Adrenal gland (tissue), 12 donors: ENCODE data around the gene SRPRB. TPM values are rescaled to one million over a fixed set of nuclear protein-coding genes. Genes with fewer than 3 reads are reported as not detected.
A peak's percentile ranks its signal among the peaks of the same experiment; 100 is the strongest.

Experiments
- DNase-seq, 7 donors: peaks; one replicate each; pipeline ENCODE4 v3.0.0-alpha.2; 2019 to 2020
- H3K27ac ChIP-seq, 5 donors: fragments of 200-600 bp; sonication (generic) in 4 of 5; 1 replicate in 3 of 5; 2 replicates in 2 of 5; pipeline versions ENCODE4 v1.5.1 to v1.8.0; 2016 to 2020; ENCODE audit warnings: mild to moderate bottlenecking in 1 of 5
- H3K27me3 ChIP-seq: fragments of 200-600 bp; 2 replicates; pipeline ENCODE4 v1.8.0; 2021
- H3K36me3 ChIP-seq, 2 donors: fragments of 200-600 bp; replicated peaks in 1 of 2; 1 replicate in 1 of 2; 2 replicates in 1 of 2; pipeline versions ENCODE4 v1.5.1 to v1.8.0; 2018 to 2022
- H3K4me1 ChIP-seq, 2 donors: fragments of 200-600 bp; replicated peaks in 1 of 2; 1 replicate in 1 of 2; 2 replicates in 1 of 2; pipeline versions ENCODE4 v1.5.1 to v1.8.0; 2018 to 2021
- H3K4me3 ChIP-seq, 4 donors: fragments of 200-600 bp; sonication (generic) in 3 of 4; one replicate each; pipeline ENCODE4 v1.5.1; 2016 to 2018
- H3K9me3 ChIP-seq, 3 donors: fragments of 200-600 bp; sonication (generic) in 1 of 3; replicated peaks in 1 of 3; 1 replicate in 2 of 3; 2 replicates in 1 of 3; pipeline versions ENCODE4 v1.5.1 to v1.8.0; 2016 to 2021
- POLR2A ChIP-seq, 2 donors: fragments of 450-650 bp; IDR thresholded peaks; one replicate each; pipeline ENCODE4 v1.6.1; 2017; ENCODE audit warnings: antibody characterized with exemption in 2 of 2, mild to moderate bottlenecking in 2 of 2, moderate library complexity in 1 of 2
- WGBS, 4 donors: extraction: QIAGEN DNeasy Blood & Tissue Kit in 2 of 4; methylation state at CpG; one replicate each; pipeline versions ENCODE4 v1.1.5 to v1.1.7; 2013 to 2017; 5-methylcytosine and 5-hydroxymethylcytosine counted together
- intact Hi-C, 2 donors: fragments of 100-400 bp; cut with DNase I; formaldehyde crosslinking; loops; one replicate each; pipeline versions ENCODE4 v1.14.1 to v1.15.0; 2022 to 2023
- polyA plus RNA-seq, 3 donors: library from polyadenylated mRNA; stranded (reverse); fragments of 200-250 nt in 2 of 3; fragments of 350-450 nt in 1 of 3; fragmentation: Illumina TruSeq in 1 of 3; extraction: RNeasy Lipid Tissue Mini Kit (QIAGEN cat#74804) in 1 of 3; gene quantifications; one replicate each; pipeline ENCODE4 v1.2.3, GENCODE V29; 2013 to 2014
- total RNA-seq, 9 donors: library from RNA; depleted of rRNA in 4 of 9; stranded (reverse); fragments of >200 nt in 4 of 9; fragments of 120-200 nt in 1 of 9; fragmentation: NEBNext Ultra II Directional in 1 of 9; extraction: Animal tissue kit (Norgen Biotek cat#: 25700) in 1 of 9; gene quantifications; one replicate each; pipeline versions ENCODE4 v1.1.0 to v1.2.4, GENCODE V29; 2013 to 2023
- TF ChIP-seq, protein P1 (sequence below), 6 experiments: fragments of 450-650 bp in 4 of 6; fragments of 200-600 bp in 2 of 6; sonication (generic) in 1 of 6; IDR thresholded peaks; 1 replicate in 5 of 6; 2 replicates in 1 of 6; pipeline versions ENCODE4 v1.5.1 to v1.8.0; 2016 to 2021; ENCODE audit warnings: antibody characterized with exemption in 6 of 6, mild to moderate bottlenecking in 2 of 6, moderate library complexity in 1 of 6
- donor health status: healthy with polysubstance abuse.
- donor health status: Bipolar disorder and iron deficiency.
- donor health status: DM: yes; HTN: yes; CAD: no.
- donor health status: DM: no; HTN: no; CAD: no.
- donor health status: DM: no; HTN: no; CAD: no.
- donor health status: DM: yes; HTN: yes; CAD: no.

The SRPRB gene
- total and polyA plus RNA-seq, 12 donors: 13.0 to 177 (median 48.7) TPM

DNA sequence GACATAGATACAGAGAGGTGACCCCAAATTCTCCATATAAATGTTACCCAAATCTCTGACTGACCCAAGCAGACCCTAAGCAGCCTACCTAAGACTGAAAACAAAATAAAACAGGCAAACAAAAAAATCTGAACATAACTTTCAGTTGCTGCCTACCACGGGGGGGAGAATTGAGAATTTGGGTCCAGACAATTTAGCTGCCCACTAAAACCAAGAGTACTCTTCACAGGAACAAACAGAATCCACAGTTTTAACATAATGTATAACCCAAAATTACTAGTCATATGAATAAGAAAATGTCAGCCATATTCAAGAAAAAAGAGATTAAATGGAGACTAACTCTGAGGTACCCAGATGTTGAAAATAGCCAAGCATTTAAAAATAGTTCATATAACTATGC lies 44.4 kb downstream of the SRPRB start:
- TF ChIP-seq, protein P1, sequence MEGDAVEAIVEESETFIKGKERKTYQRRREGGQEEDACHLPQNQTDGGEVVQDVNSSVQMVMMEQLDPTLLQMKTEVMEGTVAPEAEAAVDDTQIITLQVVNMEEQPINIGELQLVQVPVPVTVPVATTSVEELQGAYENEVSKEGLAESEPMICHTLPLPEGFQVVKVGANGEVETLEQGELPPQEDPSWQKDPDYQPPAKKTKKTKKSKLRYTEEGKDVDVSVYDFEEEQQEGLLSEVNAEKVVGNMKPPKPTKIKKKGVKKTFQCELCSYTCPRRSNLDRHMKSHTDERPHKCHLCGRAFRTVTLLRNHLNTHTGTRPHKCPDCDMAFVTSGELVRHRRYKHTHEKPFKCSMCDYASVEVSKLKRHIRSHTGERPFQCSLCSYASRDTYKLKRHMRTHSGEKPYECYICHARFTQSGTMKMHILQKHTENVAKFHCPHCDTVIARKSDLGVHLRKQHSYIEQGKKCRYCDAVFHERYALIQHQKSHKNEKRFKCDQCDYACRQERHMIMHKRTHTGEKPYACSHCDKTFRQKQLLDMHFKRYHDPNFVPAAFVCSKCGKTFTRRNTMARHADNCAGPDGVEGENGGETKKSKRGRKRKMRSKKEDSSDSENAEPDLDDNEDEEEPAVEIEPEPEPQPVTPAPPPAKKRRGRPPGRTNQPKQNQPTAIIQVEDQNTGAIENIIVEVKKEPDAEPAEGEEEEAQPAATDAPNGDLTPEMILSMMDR (IDR thresholded peaks at IDR 0.05): no peak
- no peak for TF ChIP-seq POLR2A (IDR thresholded peaks at IDR 0.05)
- Histone ChIP-seq H3K36me3 (no peaks in the 10 kb centered on the region), H3K27me3 (no peaks in the 10 kb centered on the region), H3K9me3 (no peaks in the 10 kb centered on the region), H3K4me1 (no peaks in the 10 kb centered on the region), H3K4me3 (no peak overlapping the region), H3K27ac (no peak overlapping the region)
- intact Hi-C loops: no loop called here
- WGBS, 4 donors: 81 to 96% (median 91%) methylated on average over 1 of the region's 1 CpG
- DNase-seq: no peak

DNA sequence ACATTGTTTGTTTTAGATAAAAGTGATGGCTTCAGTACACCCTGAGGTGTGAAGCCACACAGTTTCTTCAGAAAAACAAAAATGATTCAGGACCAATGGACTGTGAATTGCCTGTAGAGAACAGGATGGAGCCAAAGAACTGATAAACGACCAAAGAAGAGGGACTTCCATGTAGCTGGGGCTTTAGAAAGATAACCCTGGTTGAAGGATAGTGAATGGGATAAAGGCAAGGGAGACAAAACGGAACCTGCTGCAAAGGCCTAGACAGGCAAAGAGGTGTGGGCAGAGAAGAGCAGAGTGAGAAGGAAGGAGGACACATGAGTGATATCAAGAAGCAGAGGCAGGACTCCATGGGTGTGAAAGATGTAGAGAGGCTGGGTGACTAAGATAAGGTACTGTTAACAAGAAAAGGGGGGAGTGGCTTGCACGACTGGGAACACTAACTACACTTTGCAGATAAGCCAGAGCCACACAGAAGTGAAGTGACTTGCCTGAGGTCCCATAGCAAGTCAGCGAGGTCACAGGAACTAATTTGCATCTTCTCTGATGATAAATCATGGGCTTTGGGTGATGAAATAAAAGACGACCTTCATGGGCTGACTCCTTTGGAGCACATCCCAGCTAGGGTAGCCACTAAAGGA lies 45.8 kb downstream of the SRPRB start:
- H3K27ac ChIP-seq: no peak overlapping the region
- H3K9me3 ChIP-seq: no peaks in the 10 kb centered on the region
- no peak overlapping the region for H3K4me3 ChIP-seq
- H3K4me1 ChIP-seq: no peaks in the 10 kb centered on the region
- no peaks in the 10 kb centered on the region for H3K36me3 ChIP-seq
- DNase-seq: peak in 1 of 7 donors; percentile 6
- intact Hi-C loops: no loop called here
- H3K27me3 ChIP-seq: no peaks in the 10 kb centered on the region
- TF ChIP-seq, protein P1 (IDR thresholded peaks at IDR 0.05): no peak
- TF ChIP-seq POLR2A (IDR thresholded peaks at IDR 0.05): no peak
- WGBS, 4 donors: 53 to 65% (median 59%) methylated on average over 5 of the region's 5 CpGs

DNA sequence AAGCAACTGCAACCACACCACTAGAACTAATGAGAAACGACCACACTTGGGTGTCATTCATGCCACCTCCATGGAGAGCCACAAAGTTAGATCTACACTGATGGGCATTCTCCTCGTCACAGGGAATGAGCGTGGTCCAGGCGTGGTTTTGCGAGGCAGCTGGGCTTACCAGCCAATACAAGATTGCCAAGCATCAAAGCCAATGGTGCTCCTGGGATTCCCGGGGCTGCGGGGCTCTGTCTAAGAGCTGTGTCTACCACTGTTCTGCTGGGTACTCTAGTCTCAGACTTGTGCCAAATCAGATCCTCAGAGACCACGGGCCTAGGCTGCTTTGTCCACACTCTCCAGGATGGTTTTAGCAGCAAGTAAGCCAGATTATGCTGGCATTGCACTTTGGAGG lies 46.3 kb downstream of the SRPRB start:
- WGBS, 4 donors: 91 to 93% (median 92%) methylated on average over 7 to 8 of the region's 8 CpGs
- Histone ChIP-seq H3K27ac (no peak overlapping the region), H3K4me1 (no peaks in the 10 kb centered on the region), H3K27me3 (no peaks in the 10 kb centered on the region), H3K36me3 (no peaks in the 10 kb centered on the region), H3K9me3 (no peaks in the 10 kb centered on the region), H3K4me3 (no peak overlapping the region)
- TF ChIP-seq, protein P1 (IDR thresholded peaks at IDR 0.05): no peak
- TF ChIP-seq POLR2A (IDR thresholded peaks at IDR 0.05): no peak
- DNase-seq: no peak
- intact Hi-C loops: no loop called here

DNA sequence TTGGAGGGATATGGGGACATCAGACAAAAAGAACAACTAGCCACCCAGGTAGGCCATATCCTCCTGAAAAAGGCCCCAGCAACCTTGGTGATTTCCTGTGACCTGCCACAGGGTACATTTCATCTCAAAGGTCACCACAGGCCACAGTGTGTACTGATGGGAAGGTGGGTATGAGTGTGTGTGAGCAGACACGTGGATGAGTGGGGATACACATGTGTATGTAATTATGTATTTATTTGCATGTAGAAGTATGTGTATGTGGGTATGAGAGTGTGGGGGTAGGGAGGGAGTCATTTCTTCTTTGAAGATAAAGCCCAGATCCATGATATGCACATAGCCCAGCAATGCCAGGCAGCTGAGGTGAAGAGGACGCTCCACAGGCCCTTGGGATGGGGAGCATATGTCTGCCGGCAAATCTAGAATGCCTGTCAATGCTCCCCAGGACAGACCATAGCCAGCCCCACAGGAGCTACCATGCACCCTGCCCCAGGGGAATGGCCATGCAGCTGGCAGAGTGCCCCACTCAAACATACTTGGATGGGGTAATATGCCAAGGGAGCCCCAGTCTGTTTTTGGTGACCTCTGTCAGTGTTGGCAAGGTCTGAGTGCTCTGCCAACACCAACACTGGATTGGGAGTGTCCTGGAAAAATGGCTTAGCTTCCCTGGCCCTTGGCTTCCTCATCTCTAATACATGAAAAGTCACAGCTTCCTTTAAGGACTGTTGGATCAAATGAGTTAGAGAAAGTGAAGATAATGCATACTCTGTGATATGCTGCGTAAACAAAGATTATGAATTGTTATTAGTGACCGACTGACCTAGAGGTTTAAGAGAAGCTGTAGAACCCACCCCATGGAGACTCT lies 47.7 kb downstream of the SRPRB start:
- 85 to 95% (median 93%) methylated on average over 4 to 5 of the region's 5 CpGs for WGBS, 4 donors
- H3K27ac ChIP-seq: no peak overlapping the region
- intact Hi-C loops: no loop called here
- no peaks in the 10 kb centered on the region for H3K9me3 ChIP-seq
- no peak overlapping the region for H3K4me3 ChIP-seq
- TF ChIP-seq POLR2A (IDR thresholded peaks at IDR 0.05): no peak
- TF ChIP-seq, protein P1 (IDR thresholded peaks at IDR 0.05): no peak
- no peaks in the 10 kb centered on the region for H3K4me1 ChIP-seq
- no peak for DNase-seq
- no peaks in the 10 kb centered on the region for H3K36me3 ChIP-seq
- H3K27me3 ChIP-seq: no peaks in the 10 kb centered on the region
